Measurements from ENCODE around the gene MYH14.

Gene MYH14

DNA sequence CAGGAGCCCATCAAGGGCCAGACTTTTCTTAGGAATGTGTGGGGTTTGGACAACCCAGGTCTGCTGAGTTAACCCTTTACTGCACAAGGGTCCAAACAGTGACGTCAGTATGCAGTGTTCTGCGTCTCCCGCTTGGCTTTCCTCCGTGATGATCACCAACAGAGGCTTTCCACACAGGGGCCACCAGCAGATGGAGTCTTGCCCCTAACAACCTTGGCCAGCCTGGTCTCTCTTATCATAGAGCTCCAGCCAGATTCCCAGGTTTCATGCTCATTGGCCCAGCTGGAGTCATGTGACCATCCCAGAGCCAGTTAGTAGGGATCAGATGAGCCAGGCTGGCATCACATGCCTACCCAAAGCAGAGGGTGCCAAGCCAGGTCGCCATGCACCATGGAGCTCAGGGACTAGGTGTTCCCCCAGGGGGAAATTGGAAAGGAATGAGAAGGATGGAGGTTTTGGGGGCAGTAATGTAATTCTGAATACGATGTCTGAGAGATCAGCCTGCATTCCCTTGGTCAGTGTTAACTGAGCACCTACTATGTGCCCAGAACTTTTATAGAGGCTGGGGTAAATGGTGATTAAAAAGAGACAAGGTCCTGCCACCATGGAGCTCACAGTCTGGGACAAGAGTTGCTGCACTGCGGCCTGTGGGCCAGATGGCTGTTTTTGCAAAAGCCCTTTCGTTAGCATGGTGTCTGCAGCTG is 61.2 kb downstream of the MYH14 start:
- no peak for DNase-seq

DNA sequence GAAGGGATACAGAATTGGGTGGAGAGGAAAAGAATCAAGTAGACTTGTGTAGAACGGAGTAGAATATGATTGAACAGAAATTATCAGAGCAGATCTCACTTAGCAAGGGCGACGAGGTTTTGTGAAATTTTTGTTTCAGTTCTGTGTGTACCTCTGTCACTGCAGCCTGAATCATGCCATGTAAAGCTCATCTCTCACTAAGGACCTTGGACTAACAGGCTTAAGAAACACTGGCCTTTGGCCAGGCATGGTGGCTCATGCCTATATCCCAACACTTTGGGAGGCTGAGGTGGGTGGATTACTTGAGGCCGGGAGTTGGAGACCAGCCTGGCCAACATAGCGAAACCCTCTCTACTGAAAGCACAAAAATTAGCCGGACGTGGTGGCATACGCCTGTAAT is 62.6 kb downstream of the MYH14 start:
- DNase-seq: no peak

DNA sequence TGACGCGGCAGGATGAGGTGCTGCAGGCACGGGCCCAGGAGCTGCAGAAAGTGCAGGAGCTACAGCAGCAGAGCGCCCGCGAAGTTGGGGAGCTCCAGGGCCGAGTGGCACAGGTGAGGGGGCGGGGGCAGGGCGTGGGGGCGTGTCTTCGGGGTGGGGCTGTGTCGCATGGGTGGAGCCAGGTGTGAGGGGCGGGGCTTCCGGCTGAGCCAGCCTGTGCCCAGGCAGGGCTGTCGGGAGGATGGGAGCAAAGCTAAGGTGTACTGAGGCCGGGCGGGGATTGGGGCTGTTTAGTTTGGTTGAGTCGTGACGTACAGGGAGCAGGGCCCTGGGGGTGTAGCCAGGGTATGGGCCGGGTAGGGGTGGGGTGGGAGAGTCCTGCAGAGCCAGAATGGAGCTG is 63.5 kb downstream of the MYH14 start:
- no peak for DNase-seq

DNA sequence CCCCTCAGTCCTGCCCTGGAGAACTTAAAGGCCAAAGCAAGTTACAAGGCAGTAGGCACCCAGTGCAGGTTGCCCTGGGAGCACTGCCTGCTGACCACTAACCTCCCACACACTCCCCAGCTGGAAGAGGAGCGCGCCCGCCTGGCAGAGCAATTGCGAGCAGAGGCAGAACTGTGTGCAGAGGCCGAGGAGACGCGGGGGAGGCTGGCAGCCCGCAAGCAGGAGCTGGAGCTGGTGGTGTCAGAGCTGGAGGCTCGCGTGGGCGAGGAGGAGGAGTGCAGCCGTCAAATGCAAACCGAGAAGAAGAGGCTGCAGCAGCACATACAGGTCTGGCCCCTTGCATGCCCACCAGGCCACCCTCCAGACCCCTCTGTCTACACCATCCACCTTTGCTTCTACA is 64.6 kb downstream of the MYH14 start:
- DNase-seq: no peak

DNA sequence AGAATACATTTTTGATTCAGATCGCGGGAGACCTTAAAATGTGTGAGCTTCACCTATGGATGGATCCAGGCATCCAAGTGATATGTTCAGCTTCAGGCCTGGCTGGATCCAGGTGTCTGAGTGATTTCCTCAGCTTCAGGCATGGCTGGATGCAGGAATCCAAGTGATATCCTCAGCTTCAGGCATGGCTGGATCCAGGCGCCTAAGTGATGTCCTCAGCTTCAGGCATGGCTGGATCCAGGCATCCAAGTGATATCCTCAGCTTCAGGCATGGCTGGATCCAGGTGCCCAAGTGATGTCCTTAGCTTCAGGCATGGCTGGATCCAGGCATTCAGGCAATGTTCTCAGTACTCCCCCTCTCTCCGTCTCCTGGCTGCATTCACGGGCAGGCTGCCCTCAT is 65.1 kb downstream of the MYH14 start:
- no peak for DNase-seq

DNA sequence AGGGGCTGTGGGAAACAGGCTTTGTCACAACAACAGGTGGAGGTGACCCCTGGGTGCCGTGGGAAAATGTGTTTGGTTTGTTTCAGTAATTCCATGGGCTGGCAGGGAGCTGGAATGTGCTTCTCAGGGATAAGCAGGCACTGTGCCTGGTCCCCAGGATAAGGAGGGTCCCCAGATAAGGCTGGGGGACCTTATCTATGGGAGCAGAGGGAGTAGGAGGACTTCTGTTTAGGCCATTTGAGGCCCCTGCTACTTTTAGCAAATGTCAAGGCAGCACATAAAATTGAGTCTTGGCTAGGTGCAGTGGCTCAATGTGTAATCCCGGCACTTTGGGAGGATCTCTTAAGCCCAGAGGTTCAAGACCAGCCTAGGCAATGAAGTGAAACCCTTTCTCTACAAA is 66.2 kb downstream of the MYH14 start:
- no peak for DNase-seq

DNA sequence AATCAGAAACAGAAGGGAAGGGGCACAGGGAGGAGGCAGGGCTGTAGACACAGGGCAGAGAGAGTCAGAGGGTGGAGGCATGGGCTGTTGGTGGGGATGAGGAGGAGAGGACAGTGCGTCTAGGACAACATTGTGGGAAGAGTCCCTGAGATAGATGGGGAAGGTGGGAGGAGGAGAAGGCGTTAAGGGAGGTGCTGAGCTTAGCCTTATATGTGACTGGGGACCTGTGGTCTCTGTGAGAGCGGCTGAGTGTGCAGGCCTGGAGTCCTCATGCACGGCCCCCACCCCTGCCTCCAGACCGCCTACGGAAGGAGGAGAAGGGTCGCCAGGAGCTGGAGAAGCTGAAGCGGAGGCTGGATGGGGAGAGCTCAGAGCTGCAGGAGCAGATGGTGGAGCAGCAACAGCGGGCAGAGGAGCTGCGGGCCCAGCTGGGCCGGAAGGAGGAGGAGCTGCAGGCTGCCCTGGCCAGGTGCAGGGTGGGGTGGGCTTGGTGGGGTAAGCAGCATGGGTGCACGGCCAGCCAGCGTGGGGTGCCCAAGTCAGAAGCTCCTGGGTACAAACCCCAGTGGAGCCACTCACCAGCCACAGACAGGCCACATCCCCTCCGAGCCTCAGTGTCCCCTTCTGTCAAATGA is 69.0 kb downstream of the MYH14 start:
- DNase-seq: no peak

DNA sequence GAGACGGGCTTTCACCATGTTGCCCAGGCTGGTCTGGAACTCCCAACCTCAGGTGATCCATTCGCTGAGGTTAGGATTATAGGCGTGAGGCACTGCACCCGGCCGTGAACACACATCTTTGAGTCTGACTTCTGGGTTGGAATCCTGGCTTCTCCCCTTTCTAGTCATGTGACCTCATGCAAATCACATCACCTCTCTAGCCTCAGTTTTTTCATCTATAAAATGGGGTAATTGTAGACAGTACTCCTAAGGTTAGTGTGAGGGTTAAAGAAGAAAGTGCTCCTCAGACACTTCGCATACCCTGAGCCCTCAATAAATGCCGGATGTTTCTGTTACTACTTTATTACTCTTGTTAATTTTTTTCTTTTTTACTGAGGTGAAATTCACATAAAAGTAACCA is 70.4 kb downstream of the MYH14 start:
- no peak for DNase-seq

DNA sequence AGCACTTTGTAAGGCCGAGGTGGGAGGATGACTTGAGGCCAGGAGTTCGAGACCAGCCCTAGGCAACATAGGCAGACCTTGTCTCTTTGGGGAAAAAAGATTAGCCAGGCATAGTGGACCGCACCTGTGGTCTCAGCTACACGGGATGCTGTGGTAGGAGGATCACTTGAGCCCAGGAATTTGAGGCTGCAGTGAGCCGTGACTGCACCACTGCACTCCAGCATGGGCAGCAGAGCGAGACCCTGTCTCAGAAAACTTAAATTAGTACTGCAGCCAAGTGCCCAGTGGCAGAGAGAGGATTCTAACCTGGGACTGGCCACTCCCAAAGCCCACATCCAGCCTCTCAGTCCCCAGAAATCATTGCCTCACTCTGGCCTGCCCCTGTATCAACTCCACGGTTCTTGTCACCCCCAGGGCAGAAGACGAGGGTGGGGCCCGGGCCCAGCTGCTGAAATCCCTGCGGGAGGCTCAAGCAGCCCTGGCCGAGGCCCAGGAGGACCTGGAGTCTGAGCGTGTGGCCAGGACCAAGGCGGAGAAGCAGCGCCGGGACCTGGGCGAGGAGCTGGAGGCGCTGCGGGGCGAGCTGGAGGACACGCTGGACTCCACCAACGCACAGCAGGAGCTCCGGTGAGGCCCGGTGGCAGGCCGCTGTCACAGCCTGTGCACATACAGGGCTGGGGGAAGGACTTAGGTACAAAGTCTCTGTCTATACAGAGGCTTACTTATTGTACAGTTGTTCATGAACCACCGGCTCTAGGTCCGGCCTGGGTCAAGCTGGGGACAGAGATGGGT is 72.4 kb downstream of the MYH14 start:
- no peak for DNase-seq

DNA sequence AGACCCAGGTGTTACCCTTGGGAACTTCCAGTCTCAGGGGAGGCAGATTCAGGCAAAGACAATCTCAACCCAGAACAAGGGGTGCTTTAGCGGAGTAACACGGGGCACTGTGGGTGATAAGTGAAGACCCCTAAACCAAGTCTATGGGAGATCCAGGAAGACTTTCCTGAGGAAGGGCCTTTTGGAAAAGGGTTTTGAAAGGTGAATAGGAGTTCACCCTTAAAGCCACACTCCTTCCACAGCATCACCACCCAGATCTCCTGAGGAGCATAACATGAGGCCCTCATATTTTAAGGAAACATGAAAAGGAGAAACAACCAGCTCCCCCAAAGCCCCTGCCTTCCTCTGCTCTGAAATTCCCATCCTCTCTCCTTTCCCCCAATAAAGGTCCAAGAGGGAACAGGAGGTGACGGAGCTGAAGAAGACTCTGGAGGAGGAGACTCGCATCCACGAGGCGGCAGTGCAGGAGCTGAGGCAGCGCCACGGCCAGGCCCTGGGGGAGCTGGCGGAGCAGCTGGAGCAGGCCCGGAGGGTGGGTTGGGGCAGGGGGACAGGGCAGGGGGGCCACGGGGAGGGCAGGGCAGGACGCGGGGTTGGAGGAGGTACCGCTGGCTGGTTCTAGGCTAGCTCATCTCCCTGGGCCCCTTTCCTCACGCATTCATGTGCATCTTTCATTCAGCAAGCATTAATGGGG is 73.1 kb downstream of the MYH14 start:
- no peak for DNase-seq

DNA sequence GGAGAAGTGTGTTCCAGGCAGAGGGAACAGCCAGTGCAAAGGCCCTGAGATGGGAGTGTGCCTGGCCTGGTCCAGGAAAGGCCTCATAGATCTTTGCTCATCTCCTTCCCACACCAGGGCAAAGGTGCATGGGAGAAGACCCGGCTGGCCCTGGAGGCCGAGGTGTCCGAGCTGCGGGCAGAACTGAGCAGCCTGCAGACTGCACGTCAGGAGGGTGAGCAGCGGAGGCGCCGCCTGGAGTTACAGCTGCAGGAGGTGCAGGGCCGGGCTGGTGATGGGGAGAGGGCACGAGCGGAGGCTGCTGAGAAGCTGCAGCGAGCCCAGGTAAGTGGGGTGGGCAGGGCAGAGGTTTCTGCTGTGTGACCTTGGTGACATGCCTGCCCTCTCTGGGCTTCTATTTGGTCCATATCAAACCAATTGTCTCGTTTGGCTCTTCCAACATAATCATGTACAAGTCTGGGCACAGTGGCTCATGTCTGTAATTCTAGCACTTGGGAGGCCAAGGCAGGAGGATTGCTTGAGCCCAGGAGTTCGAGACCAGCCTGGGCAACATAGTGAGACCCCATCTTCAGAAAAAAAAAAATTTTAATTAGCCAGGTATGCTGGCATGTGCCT is 74.7 kb downstream of the MYH14 start:
- no peak for DNase-seq

DNA sequence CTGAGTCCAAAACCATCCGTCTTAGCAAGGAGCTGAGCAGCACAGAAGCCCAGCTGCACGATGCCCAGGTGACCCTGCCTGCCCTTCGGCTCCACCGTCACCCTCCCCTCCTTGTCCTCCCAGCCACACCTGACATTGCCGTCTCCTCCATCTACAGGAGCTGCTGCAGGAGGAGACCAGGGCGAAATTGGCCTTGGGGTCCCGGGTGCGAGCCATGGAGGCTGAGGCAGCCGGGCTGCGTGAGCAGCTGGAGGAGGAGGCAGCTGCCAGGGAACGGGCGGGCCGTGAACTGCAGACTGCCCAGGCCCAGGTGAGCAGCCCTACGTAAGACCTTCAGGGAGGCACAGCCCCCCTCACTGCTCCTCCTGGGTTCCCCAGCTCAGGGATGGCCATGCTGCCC is 76.7 kb downstream of the MYH14 start:
- no peak for DNase-seq

DNA sequence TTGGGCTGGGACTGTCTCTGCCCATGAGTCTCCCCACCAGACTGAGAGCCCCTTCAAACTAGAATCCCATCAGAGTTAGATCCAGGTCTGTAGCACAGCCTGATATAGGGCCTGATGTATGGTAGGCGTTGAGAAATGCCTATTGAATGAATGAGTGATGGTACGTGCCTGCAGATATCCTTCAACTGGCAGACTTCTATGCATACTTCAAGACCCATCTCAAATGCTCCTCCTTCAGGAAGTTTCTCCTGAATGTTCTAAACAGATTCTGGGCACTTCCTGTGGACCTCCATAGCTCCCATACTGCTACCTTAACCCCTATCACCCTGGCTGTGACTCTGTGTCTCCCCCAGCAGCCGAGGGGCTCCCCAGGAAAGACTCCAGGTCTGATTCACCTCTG is 77.6 kb downstream of the MYH14 start:
- DNase-seq: no peak

DNA sequence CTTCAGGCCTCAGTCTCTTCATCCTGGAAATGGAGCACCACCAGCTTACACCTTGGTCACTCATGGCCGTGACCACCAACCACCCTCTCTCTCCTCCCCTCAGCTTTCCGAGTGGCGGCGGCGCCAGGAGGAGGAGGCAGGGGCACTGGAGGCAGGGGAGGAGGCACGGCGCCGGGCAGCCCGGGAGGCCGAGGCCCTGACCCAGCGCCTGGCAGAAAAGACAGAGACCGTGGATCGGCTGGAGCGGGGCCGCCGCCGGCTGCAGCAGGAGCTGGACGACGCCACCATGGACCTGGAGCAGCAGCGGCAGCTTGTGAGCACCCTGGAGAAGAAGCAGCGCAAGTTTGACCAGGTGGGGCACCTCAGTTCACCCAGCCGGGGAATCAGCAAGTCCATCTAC is 78.1 kb downstream of the MYH14 start:
- DNase-seq: no peak

DNA sequence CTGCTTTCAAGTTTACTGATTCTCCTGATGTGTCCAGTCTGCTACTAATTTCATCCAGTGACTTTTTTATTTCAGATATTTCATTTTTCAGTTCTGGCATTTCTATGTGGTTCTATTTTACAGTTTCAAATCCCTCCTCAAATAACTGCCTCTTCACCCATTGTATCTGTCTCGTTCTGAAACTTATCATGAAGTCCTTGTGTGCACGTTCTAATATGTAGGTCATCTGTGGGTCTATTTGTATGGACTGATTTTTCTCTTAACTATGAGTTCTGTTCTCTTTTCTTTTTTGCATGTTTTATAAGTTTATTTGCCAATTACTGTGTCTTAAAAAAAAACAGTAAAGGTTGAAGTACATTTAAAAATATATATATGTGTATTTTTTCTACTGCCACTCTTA is 82.4 kb downstream of the MYH14 start:
- DNase-seq: no peak

DNA sequence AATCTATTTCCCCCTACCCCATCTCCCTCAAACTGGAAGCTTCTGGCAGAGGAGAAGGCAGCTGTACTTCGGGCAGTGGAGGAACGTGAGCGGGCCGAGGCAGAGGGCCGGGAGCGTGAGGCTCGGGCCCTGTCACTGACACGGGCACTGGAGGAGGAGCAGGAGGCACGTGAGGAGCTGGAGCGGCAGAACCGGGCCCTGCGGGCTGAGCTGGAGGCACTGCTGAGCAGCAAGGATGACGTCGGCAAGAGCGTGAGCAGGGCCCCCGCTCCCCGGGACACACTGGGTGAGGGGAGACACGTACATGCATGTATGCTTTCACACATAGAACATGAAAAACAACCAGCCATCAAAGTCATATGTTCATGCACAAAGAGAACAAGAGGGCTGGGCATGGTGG is 83.0 kb downstream of the MYH14 start:
- DNase-seq: no peak

DNA sequence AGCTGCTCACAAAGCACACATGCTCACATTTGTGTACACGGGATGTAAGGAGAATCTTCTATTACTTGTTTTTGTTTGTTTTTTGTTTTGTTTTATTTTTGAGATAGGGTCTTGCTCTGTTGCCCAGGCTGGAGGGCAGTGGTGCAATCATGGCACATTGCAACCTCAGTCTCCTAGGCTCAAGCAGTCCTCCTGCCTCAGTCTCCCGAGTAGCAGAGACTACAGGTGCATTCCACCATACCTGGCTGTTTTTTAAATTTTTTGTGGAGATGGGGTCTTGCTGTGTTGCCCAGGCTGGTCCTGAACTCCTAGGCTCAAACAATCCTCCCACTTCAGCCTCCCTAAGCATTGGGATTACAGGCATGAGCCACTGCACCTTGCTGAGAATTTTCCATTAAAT is 83.9 kb downstream of the MYH14 start:
- DNase-seq: no peak

DNA sequence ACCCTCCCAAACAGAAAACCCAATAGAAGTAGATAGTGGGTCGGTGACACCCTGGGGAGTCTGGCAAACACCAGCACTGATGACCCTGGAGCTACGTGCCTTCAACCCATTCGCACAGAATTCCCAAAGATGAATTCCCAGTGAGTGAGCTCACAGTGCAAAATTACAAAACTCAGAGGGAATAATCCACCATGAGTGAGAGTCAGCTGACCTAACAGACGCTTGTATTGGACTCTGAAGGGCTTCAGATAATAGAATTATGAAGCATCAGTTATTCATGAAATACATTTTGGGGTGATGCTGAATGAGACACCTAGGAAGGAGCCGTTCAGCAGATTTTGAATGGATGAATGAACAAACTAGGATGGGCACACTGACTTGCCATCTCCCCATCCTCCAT is 85.5 kb downstream of the MYH14 start:
- DNase-seq: no peak

DNA sequence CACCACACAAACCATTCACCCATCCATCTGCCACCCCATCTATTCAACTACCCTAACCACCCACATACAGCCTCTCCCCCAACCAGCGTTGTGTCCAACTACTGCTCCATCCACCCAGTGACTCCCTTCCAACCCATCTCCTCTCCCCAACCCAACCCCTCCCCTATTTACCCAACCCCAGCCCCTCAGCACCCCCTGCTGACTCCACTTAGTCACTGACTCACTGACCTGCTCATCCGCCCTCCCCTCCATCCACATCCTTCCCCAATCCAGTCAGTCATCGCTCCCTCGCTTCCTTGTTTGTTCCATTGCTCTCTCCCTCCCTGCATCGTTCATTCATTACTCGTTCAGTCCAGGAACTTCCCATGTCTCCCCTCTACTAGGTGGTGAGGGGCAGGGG is 86.6 kb downstream of the MYH14 start:
- no peak for DNase-seq

DNA sequence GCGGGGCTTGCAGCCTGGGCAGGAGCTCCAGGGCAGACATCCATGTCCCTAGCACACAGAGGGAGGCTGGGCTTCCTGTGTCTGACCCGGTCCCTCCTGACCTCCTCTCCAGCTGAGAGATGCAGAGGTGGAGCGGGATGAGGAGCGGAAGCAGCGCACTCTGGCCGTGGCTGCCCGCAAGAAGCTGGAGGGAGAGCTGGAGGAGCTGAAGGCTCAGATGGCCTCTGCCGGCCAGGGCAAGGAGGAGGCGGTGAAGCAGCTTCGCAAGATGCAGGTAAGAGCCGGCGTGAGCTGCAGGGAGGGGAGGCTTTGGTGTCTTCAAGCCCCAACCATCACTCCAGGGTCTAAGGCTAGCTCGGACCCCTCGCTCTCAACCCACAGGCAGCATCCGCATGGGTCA is 87.4 kb downstream of the MYH14 start:
- no peak for DNase-seq

DNA sequence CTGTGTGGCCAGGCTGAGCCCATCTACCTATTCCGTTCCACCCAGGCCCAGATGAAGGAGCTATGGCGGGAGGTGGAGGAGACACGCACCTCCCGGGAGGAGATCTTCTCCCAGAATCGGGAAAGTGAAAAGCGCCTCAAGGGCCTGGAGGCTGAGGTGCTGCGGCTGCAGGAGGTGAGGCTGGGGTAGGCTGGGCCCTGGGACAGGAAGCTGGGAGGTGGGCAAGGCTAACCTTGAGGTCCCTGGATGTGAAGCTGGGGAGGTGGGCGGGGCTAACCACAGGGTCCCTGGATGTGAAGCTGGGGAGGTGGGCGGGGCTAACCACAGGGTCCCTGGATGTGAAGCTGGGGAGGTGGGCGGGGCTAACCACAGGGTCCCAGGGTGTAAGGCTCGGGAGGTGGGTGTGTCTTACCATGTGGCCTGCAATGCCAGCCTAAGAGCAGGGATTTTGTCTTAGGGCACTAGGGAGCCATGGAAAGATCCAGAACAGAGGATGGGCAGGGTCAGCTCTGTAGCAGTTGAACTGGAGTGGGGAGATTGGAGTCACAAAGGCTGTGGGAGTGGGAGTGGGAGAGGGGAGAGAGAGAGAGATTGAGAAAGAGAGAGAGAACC is 88.9 kb downstream of the MYH14 start:
- no peak for DNase-seq

DNA sequence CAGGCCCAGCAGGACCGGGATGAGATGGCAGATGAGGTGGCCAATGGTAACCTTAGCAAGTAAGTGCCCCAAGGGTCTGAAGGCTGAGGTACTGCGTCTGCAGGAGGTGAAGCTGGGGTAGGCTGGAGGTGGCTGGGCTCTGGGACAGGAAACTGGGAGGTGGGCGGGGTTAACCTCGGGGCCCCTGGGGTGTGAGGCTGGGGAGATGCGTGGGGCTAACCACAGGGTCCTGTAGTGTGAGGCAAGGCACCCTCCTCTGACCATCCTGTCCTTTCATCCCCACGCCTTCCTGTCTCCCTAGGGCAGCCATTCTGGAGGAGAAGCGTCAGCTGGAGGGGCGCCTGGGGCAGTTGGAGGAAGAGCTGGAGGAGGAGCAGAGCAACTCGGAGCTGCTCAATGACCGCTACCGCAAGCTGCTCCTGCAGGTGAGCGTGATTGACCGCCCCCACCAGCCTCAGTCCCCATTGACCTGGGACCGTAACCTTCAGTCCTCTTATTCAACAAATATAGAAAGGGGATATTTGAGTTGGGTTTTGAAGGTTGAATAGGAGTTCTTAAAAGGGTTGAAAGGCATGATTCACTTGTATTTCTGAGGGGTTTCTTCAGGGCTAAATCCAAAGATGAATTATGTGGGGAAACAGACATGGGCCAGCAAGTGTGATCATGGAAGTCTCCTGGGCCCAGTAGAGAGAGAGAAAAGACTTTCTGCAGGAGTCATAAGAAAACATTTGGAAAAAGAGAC is 90.0 kb downstream of the MYH14 start:
- no peak for DNase-seq
